HG03520 (cell line): ENCODE measurements around the gene RYR3.

Experiments
- ATAC-seq: cut with Tn5 transposase; IDR thresholded peaks from one replicate; pipeline ENCODE4 v1.9.1; 2021; ENCODE audit warnings: mild to moderate bottlenecking, moderate library complexity; ENCODE audit not compliant: unreplicated experiment

Gene RYR3

DNA sequence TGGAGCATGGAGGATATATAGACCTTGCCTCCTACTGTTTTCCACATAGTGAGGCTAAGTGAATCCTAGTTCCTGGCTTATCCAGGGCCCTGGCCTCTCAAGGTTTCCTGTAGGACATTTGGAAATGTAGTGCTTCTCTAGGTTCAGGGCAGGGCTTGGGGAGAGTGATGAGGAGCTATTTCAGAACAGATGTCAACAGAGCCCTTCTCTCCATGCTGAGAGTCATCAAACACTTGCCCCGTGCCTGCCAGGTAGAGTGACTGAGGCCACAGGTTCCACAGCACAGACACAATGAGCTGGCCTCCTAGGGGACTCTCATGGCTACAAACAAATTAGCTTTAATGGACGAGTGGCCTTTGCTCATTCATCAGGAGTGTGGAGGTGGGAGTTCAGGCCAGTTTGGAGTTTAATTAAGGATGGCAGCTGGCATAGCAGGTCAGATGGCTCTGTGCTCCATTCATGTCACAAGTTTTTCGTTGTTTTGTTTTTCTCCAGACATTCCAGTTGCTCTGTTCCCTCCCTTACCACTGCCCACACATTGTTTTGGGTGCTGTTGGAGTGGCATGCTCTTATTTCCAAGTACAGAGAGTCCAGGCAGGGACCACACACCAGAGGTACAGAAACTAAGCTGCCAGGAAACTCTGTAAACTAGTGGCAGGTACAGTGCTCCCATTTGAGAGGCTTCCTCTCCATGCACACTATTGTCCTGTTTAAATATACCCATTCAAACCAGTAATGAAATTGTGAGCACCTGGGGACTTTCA, 189.8 kb downstream of the RYR3 start:
- no peak for ATAC-seq

DNA sequence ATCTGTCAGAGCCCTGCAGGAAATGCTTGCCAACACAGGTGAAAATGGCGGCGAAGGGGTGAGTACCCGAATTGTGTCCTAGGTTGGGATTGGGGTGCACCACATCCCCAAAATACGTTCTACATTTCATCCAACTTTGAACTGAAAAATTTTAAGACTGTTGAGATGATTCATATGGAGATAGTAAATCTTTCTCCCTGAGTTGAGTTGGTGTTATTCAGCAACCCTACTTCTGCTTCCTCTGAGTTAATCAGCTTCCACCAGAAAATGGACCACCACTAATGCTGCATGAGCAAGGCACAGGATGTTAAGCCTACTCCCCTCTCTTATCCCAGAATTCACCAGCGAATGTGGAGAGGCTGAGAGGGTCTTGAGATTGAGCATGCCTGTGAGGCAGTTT, 192.9 kb downstream of the RYR3 start:
- no peak for ATAC-seq

DNA sequence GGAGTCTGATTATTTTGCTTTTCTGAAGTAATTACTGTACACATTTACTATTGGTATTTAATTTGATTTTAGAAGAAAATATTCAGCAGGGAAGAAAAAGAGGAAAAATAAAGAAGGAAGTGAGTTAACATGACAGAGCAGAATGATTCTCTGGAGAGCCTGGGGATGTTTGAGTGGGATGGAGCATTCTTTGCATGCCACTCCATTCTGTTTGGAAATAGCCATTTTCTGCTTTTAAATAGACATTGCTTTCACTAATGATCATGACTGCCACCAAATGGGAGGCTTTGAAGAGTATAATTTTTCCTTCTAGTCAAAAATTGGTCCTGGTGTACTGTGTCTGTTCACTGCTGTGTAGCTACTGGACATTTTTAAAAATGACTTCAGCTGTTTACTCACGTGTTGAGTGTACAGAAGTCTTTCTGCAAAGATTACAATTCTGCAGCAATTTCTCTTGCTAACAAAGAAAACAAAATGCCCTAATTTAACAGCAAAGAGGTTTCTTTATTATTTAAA, 196.1 kb downstream of the RYR3 start:
- no peak for ATAC-seq

DNA sequence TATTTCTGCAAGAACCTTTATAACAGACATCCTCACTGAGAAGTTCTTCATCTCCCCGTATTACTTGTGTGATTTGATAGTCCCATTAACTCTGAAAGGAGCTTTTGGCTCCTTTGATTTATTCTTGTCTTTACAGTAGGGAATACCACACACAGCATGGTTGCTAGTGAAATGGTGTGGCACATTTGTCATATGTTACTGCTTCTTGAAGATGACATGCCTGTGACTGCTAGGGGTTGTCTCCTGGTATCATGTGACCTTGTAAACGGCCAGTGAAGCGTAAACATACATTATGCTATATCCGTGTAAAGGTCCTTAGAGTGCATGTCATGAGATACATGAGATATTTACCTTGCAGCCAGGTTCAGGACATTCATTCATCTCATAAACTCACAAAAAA, 197.9 kb downstream of the RYR3 start:
- no peak for ATAC-seq

DNA sequence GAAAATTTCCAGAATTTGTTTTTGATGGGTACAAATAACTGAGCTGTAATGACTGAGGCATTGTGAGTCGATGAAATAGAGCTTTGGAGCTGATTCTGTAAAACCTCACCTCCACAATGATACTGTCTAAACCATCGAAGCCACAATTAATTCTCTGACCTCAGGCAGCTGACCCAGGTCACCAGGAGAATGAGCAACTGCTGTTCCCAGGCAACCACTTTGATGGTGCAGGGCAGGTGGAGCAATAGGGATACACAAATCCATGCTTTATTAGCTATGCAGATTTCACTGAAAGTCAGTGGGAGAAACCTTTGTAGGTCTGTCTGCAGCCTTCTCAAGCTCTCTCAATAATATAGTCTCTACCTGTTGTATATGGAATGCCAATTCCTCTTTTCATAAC, 204.4 kb downstream of the RYR3 start:
- ATAC-seq, result no peak

DNA sequence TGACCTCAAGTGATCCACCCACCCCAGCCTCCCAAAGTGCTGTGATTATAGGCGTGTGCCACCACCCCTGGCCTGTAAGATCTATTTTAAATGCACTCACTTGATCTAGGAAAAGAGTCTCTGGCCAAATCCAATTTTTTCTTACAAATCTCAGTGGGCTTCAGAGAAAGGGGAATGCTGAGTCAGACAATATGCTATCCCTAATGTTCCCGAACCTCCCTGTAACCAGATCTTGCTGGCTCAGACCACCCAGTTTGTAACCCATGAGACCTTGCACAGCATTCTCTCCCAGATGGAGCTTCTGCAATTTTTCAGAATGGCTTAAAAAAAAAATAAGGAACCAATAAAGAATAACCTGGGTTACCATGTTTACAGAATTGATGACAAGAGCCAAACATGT, 205.8 kb downstream of the RYR3 start:
- ATAC-seq, result no peak

DNA sequence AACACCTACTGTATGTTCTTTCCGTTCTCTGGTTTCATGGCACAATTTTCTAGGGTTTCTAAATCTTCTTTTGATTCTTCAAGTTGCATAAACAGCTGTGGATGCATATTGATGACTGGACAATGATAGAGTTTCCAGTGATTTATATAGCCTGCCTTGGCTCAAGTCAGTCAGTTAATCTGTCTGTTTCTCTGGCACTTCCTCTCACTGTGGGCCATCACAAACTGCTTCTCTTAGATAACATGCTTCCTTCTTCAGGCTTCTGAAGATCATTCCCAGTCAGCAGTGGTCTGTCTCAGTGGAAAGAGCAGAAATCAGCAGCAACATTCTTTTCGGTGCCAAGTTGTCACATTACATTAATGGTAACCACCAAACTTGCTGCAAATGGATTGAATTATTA, 207.2 kb downstream of the RYR3 start:
- no peak for ATAC-seq

DNA sequence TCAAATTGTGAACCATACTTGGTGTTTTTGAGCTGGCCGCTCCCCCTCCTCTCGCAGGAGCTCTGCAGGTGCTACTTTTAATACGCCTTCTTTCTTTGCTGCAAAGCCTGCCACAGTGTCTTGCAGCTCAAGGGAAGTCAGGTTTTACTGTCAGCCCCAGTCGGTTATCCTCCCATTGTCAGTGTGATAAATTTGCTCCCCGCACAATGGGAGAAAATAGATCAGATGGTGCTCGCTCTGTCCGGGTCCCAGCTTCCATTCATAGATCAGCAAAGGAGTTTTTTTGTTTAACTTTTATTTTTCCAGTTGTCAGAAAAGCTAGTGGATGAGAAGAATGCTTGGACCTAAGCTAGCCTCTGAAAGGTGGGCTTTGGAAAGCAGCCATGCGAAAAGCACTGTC, 207.7 kb downstream of the RYR3 start:
- no peak for ATAC-seq

DNA sequence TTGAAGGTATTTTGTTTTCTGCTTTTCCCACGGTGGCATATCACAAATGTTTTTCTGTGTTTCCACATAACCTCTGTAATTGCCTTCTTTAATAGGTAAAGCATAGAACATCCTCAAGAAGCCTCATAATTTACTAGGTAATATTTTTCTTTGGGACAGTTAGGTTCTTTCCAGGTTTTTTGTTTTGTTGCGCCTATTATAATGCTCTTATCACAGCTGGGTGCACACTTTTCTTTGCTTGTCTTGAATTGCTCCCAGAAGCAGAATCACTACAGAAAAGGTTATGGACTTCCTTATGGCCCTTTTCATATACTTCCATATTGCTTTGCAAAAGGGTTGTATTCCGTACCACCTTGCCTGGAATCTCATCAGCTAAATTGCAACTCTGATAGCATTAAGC, 213.5 kb downstream of the RYR3 start:
- ATAC-seq, result no peak

DNA sequence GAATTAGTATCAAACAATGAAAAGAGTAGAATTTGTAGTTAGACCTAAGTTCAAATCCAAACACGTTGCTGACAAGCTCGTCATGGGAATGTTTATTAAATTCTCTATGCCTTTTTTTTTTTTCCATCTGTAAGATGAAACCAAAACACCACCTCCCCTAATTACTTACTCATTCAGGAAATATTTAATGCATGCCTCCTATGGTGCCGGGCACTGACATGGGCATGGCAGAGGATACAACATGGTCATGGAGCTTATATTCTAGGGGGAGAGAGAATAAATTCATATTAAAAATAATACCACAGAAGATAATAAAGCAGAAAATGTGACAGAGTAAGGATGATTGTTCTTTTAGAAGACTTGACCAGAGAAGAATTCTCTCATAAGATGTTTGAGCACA, 215.8 kb downstream of the RYR3 start:
- no peak for ATAC-seq

DNA sequence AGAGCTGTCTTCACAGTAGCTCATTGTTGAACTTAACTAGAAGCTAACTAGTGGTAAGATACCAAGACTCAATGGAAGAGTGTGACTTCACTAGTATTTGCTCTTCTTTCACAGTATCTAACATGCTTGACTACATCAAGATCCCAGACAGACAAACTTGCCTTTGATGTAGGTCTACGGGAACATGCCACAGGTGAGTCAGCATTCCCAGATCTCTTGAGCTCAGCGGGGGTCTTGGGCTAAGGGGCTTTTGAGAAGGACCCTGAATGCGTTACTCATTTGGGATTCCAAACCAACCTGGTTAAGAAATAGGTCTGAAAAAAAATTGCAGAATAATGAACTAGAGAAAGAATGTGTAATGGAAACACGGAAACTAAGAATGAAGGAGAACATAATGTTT, 222.4 kb downstream of the RYR3 start:
- no peak for ATAC-seq

DNA sequence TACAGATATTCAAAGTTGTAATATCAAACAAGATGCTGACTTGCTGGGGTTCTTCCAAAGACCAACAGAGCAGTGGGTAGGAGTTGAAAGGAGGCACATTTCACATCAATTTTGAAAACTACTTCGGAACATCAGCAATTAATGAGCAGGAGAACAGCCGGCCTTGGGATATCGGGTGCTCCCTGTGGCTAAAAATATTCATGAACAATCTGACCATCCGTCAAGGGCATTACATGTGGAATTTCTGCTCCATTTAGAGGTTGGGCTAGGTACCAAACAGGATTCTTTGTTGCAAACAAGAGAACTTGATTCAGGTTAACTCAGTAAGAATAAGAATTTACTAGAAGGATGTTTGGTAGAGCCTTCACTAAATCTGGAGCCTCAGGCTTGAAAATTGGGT, 223.9 kb downstream of the RYR3 start:
- no peak for ATAC-seq

DNA sequence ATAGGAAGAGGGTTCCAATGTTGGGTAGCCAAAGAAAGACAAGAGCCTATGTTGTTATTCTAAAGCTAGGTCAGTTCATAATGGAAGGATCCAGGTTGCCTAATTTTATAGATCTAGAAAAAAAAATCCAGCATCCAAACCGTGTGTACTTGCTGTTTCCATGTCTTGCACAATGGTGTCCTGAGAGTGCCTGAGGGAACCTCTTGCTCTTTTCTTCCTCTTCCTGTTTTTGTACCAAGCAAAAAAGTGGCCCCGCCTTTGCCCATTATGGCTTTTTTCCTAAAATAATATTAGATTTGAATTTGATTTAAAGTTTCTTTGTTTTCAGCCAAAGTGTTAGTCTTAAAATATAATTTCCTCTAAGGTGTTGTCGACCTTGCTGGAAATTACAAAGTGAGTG, 224.4 kb downstream of the RYR3 start:
- ATAC-seq, result no peak

DNA sequence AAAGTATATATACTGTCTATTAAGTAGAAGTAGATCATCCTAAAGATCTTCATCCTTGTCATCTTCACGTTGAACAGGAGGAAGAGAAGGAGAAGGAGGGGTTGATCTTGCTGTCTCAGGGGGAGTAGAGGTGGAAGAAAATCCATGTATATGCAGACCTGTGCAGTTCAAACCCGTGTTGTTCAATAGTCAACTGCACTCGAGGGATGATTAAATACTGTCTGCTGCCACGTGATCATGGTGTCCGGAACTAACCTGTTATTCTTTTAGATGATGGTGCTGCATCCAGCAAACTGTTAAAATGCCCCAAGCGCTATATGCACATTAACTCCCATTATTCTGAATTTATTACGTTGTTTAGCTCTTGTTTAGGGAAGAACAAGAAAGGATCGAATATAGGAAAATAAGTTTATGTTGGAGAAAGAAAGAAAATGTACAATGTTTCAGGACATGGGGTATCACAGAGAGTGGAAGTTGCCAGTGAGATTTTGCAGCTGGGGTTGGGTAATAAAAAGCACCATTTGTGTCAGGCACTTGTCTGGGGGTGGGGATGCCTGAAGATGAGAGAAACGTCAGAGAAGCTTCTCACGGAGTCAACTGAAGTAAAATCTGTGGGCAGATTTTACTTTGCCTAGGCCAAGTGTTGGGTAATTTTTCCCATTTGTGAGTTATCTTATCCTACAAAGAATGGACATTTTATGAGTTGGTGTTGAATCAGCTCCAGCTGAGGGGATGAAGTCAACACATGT, 229.2 kb downstream of the RYR3 start:
- no peak for ATAC-seq

DNA sequence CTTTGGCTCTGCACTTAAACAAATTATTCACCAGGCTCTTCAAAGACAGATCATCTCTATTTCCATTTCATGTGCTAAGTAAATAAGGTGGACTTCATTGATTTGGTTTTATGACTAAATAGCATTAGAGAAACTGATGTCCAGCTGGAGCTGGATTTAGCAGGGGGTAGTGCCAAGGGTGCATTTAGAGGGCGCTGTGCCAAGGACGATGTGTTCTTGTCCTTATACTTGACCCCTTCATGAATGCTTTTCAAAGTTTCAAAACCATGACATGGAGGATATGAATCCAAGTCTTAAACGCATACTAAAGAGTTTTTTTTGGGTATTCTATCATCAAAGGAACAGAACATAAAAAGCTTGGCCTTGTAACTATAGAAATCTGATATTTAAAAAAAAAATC, 233.2 kb downstream of the RYR3 start:
- no peak for ATAC-seq

DNA sequence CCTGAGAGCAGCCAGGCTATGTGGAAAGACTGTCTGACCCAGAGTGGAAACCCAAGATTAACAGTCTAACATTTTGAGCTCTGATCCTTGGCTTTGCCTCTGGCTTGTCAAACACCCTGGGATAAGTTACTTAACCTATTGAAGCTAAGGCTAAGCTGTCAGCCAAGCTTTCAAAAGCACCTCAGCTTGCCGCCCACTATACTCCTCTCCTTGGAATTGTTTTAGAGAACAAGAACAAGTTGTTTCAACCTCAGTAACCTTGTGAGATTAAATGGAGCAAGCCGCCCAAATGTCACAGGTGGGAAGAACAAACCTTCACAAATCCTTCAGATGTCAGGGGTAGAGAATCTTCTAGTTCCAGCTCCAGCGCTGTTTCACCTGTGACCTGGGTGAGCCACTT, 235.1 kb downstream of the RYR3 start:
- ATAC-seq, result no peak

DNA sequence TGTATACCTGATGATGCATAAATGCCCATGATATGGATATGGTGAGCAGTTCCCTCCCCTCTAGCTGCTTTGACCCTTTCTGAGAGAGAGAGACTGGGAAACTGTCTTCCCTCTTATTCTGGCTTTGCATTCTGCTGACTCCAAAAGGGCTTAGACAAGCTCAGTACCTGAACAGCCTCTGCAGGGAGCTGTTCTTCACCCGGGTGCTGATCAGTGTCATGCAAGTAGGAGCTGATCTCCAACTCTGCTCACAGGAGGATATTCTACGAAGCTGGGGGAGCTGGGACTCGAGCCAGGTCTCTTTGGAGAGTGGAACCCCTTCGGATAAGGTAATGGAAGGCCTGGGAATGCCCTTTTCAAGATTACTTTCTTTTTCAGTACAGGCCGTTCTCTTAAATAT, 237.1 kb downstream of the RYR3 start:
- no peak for ATAC-seq

DNA sequence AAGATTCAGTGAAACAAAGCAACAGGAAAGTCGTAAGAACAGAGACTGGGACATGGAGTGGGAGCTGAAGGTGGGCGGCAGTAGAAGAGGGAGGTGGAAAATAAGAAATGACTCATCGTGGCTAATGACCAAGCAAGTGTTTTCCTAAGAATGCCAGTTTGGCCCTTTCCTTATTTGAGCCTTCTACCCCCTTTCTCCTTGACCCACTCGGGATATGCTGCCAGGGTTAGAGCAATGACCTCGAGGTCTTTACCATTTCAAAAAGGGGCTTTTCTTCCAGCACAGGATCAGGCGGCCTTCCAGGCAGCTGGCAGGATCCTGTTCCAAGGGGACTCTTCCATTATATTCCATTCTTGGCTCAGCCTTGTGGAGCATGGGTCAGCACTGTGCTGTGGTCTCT, 241.1 kb downstream of the RYR3 start:
- no peak for ATAC-seq

DNA sequence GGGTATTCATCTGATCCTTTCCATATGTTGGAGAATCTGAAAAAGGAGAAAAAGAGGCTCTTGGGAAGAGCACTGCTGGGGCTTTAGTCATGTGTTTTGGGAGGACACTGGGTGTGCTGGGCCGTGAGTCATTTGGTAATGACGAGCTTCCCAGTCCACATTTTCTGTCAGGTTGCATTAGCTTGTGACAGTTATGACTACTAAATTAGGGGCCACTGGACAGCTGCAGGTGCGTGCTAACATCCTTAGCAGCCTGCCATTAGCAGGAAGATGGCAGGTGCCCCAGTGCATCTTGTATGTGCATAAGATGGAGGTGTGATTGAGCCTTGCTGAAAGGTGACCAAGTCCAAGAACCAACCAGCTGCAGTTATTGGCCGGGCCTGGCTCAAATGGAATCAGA, 242.4 kb downstream of the RYR3 start:
- no peak for ATAC-seq

DNA sequence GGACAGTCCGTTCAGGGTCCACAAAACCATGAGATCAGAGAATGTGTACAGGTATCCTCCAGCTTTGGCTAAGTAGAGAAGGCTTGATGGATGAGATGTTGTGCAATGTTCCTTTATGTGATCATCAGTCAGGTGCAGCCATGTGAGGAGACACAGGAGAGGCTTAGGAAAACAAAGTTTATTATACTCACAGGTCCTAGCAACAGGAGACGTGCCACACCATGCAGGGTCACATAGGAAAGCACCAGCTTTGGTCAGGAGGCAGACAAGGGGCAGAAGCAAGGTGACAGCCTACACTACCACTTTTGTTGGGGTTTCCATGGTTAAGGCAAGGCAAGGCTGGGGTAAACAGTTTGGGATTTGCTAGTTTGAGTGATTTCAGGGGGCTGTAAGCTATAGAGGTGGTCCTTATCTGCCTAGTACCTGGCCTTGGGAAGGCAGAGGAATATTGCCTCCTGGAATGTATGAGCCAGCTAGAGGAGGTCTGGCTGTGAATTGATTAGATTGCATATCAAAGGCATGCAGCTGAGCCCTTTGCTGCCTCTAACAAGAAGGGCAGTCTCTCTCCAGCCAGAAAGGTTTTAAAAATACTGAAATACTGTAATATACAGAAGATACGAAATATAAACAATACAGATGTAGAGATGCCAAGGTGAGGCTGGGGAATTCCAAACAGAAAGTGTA, 248.6 kb downstream of the RYR3 start:
- no peak for ATAC-seq

DNA sequence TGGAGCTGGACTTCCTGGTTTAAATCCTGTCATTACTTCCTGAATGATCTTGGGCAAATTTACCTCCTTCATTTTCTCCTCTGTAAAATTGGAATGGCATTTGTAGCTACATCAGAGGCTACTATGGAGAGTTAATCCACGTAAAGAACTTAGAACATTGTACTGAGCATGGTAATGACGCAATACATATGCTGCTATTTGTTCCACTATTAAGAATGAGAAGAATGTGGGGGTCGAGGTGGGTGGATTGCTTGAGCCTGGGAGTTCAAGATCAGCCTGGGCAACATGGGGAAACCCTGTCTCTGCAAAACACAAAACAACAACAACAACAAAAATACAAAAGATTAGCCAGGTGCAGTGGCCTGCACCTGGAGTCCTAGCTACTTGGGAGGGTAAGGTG, 250.6 kb downstream of the RYR3 start:
- ATAC-seq, result no peak

DNA sequence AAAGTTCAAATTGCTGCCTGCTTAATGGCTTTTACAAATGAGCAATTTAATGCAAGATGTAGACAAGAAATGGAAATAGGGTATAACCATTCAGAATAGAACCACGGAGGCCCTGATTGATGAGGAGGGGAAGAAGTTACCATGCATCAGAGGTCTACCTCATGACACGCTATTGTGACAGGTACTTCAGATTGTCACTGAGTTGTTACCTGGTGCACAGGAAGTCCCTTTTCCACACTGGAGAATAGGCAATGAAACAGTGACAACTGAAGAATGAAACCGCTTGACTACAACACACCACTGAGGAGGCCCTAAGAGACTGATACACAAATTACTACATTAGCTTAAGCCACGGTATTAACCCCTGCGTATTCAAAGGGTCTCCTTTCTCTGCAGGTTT, 251.2 kb downstream of the RYR3 start:
- ATAC-seq, result no peak
